ENCODE results near the gene WIPI1.
"Not testable (repeated sequence)": the region's sequence is repeated elsewhere in the genome, so short reads cannot be mapped to it uniquely, and the experiment has no call there.

WIPI1 gene

GRCh38 chr17:68413597-68414560, 43.4 kb downstream of the WIPI1 start:
- not testable (repeated sequence) for DNase-seq

DNA sequence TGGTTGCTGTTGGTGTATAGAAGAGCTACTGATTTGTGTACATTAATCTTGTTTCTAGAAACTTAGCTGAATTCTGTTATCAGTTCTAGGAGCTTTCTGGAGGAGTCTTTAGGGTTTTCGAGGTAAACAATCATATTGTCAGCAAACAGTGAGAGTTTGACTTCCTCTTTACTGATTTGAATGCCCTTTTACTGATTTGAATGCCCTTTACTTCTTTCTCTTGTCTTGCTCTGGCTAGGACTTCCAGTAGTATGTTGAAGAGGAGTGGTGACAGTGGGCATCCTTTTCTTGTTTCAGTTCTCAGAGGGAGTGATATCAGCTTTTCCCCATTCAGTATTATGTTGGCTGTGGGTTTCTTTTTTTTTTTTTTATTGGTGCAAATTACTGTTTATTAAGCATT, 49.6 kb downstream of the WIPI1 start:
- not testable (repeated sequence) for DNase-seq

DNA sequence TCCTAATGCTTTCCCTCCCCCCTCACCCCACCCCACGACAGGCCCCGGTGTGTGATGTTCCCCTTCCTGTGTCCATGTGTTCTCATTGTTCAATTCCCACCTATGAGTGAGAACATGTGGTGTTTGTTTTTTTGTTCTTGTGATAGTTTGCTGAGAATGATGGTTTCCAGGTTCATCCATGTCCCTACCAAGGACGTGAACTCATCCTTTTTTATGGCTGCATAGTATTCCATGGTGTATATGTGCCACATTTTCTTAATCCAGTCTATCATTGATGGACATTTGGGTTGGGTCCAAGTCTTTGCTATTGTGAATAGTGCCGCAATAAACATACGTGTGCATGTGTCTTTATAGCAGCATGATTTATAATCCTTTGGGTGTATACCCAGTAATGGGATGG, 53.5 kb downstream of the WIPI1 start:
- not testable (repeated sequence) for DNase-seq

GRCh38 chr17:68403122-68403521, 54.2 kb downstream of the WIPI1 start:
- DNase-seq, result no peak

DNA sequence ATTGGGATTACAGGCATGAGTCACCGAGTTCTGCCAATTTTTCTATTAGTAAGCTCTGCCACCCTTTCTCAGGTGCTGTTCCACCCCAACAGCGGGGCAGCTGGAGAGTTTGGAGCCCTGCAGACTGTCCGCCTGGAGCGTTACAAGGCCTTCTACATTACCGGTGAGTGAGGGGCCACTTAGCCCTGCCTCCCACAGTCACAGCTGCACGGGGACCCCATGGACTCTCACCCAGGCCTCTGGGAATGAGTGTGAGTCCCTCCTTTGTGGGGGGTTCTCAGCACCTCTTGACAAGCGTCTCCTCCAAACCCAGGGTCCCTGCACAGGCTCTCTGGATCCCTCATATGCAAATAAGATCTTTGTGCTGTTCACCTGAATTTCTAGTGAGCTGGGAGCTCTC, 56.0 kb downstream of the WIPI1 start:
- DNase-seq, result no peak

- no peak for DNase-seq
These were observed 56.9 kb downstream of the WIPI1 start for GRCh38 chr17:68400404-68400735.

GRCh38 chr17:68399638-68400403, 57.5 kb downstream of the WIPI1 start:
- no peak for DNase-seq

GRCh38 chr17:68398691-68399637, 58.3 kb downstream of the WIPI1 start:
- peak; percentile 65 for DNase-seq

DNA sequence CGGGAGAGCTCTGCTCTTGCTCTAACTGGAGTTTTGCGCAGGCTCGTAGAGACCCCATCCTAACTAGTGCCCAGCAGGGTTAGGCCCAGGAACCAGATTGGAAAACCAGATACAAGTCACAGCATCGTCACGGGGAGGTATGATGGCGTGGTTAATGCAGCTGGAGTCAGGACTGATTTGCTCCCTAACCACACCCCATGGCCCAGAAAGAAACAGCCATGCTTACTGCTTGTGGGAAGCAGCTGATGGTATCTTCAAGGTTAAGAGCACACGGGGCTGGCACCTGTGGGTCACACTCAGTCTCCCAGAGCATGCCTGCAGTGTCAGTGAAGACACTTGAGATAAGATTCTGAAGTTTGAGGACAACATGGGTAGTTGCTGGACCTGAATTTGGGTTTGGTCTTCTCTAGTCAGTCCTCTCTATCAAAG, 60.2 kb downstream of the WIPI1 start:
- DNase-seq, result no peak

GRCh38 chr17:68396226-68397107, 60.8 kb downstream of the WIPI1 start:
- DNase-seq, result no peak

DNA sequence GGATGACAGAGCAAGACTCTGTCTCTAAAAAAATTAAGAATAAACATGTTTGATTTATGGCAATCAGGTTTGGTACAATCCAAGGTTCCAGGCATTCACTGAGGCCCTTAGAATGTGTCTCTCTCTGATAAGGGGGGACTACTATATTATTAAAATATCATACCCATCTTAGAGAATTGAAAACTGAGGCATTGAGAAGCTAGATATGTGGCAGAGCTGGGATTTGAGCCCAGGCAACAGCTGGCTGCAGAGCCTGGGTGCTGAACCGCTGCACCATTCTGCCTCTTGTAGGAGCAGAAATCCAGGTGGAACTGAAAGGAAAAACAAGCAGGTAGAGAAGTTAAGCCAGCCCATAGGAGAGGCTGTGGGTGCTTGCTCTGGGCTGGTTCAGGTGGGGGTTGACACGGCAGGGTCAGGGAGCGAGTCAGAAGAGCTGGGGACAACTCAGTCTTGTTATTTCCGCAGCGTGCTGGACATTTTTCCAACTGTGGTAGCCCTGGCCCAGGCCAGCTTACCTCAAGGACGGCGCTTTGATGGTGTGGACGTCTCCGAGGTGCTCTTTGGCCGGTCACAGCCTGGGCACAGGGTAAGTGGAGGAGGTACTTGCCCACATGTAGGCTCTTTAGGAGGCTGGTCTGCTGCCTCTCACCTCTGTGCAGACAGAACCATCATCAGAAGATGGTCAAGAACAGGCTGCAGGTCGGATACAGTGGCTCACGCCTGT, 62.5 kb downstream of the WIPI1 start:
- DNase-seq, result no peak

- no peak for DNase-seq
These were observed 65.6 kb downstream of the WIPI1 start for GRCh38 chr17:68391561-68392268.

DNA sequence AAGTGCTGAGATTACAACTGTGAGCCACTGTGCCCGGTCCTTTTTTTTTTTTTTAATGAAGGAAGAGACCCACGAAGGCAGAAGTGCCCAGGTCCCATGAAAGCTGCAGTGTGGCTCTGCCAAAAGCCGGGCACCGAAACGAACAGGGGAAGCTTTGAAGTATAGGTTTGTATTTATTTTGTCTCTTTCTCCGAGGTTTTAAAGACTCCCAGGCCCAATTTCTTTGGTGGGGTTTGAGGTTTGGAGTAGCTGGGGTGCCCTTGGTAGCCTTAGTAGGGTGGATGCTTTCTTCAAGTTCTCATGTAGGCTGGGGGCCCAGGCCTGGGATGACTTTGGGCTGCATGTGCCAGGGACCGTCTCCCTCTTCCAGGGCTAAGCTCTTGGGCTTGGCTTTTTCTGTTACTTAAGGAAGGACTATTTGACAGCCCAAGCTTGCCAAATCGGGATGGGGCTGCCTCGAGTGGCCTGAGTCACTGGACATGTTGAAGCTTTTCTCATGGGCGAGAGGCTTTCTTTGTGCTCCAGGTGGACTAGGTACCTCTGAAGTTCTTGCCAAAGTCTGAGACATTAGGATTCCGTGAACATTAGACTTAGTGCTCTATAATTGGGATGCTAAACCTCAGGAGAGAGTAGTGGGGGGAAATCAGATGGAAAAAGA, 66.3 kb downstream of the WIPI1 start:
- no peak for DNase-seq

DNA sequence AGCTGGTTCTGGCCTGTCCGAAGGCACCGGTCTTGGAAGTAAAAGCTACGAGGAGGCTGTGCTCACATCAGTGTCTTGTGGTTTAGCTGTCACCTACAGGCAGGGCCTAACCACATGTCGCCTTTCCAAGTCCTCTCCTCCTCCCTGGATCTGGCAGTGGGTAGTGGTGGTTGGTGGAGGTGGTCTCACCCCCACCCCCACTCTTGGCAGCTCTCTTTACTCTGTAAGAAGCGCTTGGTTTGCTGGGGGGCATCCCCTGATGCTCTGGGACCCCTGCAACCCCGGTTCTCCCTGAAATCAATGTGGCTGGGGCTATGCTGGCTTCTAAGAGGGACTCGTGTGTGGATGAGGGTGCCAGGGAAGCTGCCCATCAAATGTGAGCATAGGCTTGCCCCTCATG, 68.3 kb downstream of the WIPI1 start:
- no peak for DNase-seq

DNA sequence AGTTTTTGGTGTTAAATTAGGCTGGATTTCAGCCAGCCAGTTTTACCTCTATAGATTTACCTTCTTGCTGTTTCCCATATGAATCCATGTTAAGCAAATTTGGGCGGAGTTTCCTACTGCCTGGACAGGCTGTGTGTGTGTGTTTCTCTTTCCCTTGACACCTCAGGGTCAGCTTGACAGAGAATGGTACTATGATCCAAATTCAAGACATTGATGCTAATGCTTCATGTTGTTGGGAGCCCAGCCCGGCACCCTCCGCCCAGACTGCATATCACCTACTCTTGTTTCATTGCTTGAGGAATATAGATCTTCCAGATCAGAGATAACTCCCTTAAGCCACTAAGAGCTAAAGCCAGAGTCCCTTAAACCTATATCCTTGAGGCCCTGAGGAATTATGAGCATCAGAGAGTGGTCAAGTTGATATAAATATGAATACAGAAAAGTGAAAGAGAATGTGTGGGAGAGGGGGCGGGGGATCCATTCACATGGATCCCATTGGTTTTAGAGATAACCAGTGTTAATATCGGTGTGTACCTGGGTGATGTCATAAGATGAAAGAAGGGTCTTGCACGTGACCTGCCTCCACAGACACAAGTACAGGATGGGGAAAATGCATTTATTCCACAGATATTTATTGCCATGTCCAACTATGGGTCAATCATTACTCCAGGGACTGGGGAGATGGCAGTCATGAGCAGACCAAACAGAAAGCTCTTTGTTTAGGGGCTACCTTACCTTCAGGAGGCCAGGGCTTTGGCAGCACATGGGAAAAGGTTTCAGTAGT, 69.7 kb downstream of the WIPI1 start:
- no peak for DNase-seq

DNA sequence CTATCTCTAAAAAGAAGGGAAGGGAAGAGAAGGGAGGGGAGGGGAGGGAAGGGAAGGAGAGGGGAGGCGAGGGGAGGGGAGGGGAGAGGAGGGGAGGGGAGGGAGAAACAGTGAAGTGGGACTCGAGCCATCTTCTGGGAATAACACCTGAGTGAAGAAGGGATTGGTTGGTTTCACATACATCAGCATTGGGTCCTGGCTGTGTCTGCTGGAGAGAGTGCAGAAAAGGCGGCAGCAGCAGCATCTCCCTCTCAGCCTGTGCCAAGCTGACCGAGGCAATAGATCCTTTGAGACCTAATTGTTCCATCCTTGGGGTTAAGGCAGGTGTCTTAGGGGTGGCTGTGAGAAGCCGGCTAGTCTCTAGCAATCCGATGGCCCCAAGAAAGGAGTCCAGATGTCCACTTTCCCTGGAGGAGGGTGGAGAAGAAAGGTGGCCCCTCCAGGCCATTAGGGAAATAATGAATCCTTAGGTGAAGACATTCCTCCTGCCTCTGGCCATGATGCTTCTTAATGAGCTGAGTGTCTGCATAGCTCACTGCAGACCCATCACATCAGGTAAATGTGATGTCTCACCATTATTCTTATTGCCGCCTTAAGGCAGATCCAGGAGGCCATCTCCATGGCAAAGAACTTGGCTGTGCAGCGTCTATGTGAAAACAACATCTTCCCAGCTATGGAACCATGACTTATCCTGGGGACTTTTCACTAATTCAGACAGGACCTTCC, 71.6 kb downstream of the WIPI1 start:
- DNase-seq, result no peak

DNA sequence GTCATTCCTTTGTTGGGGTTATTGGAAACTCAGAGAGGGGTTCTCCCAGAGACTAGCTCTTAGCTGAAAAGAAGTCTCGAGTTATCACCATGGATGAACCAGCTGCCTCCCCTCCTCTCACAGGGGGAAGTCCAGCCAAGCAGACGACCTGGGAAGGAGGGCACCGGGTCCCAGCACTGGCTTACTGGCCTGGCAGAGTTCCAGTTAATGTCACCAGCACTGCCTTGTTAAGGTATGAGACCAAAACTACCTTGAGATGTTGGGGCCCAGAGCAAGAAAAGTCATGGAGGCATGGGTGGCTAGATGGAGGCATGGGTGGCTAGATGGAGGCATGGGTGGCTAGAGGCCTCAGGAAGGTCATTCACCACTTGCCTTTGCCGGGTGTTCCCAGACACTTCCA, 72.4 kb downstream of the WIPI1 start:
- no peak for DNase-seq

GRCh38 chr17:68384471-68384870, 72.8 kb downstream of the WIPI1 start:
- no peak for DNase-seq
